Stimulated activated CD8-positive, alpha-beta memory T cell treated with anti-CD3 and anti-CD28 coated beads, Interleukin-12 subunit alpha, Interleukin-12 subunit beta, amount 100 ng/mL, for 4 hours (primary cell): ENCODE data around the gene C5AR2.
"Not testable (repeated sequence)": the region's sequence is repeated elsewhere in the genome, so short reads cannot be mapped to it uniquely, and the experiment has no call there.

ENCODE experiments used
- DNase-seq: peaks from one replicate; pipeline ENCODE4 v3.0.0-alpha.2; 2020; ENCODE audit warnings: low read depth

Gene C5AR2

DNA sequence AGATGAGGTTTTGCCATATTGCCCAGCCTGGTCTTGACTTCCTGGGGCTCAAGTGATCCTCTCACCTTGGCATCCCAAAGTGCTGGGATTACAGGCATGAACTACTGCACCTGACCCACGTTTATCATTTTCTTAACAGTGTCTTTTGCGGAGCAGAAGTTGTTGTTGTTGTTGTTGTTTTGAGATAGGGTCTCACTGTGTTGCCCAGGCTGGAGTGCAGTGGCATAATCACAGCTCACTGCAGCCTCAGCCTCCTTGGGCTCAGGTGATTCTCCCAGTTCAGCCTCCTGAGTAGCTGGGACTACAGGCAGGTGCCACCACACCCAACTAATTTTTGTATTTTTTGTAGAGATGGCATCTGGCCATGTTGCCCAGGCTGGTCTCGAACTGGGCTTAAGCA lies 55.6 kb downstream of the C5AR2 start:
- not testable (repeated sequence) for DNase-seq

- not testable (repeated sequence) for DNase-seq
Observed at GRCh38 chr19:47388721-47389120, 56.7 kb downstream of the C5AR2 start.

DNA sequence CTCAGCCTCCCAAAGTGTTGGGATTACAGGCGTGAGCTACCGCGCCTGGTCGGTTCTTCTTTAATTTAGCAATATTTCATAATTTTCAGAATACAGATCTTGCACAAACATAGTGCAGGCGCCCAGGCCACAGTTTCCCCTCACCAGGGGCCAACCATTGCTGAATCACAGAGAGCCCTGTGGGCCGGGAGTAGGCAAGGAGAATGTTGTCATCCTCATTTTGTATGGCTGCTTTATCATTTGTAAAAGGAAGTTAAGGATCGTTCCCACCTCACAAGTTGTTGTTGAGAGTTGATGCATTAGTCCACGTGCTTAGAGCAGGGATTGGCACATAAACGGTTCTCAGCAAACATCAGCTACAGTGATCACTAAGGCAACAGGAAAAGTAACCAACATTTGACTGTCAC lies 57.2 kb downstream of the C5AR2 start:
- no peak for DNase-seq

- no peak for DNase-seq
Observed at GRCh38 chr19:47390533-47391488, 58.8 kb downstream of the C5AR2 start.

DNA sequence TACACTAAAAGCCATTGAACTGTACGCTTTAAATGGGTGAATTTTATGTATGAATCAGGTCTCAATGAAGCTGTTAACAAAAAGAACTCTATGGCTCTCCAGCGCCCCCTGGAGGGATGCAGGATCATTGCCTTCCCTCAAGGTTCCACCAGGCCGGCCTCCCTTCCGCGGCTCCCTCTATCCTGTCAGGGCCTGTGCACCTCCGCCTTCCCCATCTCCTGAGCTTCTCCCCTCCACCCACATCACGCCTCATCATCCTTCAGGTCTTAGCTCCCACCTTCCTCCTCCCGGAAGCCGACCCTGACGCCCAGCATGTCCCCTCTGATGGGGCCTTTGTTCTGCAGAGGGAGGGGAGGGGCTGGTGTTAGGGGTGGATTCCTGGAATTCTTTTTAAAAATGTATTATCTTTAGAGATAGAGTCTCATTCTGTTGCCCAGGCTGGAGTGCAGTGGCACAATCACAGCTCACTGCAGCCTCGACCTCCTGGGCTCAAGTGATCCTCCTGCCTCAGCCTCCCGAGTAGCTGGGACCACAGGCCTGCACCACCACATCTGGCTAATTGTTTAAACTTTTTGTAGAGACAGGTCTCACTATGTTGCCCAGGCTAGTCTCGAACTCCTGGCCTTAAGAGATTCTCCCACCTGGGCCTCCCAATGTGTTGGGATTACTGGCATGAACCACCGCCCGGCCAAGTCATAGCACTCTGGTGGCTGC lies 59.7 kb downstream of the C5AR2 start:
- peak; percentile 53 for DNase-seq
